Hepatocyte (in vitro differentiated cells): ENCODE results near the gene MAGEB16.

Experiments used
- EZH2 ChIP-seq: fragments of 200-600 bp; sonication (generic); IDR thresholded peaks from 2 replicates; pipeline ENCODE4 v1.6.1; 2016; ENCODE audit warnings: antibody characterized with exemption, mild to moderate bottlenecking, borderline replicate concordance
- EZH2phosphoT487 ChIP-seq: fragments of 200-600 bp; sonication (generic); IDR thresholded peaks from one replicate; pipeline ENCODE4 v1.6.1; 2018; ENCODE audit warnings: antibody characterized with exemption, mild to moderate bottlenecking, low read depth, moderate library complexity; ENCODE audit not compliant: unreplicated experiment, severe bottlenecking
- TF ChIP-seq, protein P1 (sequence below): fragments of 200-600 bp; sonication (generic); IDR thresholded peaks from 2 replicates; pipeline ENCODE4 v1.5.1; 2016; ENCODE audit warnings: antibody characterized with exemption, mild to moderate bottlenecking; ENCODE audit not compliant: poor library complexity

DNA sequence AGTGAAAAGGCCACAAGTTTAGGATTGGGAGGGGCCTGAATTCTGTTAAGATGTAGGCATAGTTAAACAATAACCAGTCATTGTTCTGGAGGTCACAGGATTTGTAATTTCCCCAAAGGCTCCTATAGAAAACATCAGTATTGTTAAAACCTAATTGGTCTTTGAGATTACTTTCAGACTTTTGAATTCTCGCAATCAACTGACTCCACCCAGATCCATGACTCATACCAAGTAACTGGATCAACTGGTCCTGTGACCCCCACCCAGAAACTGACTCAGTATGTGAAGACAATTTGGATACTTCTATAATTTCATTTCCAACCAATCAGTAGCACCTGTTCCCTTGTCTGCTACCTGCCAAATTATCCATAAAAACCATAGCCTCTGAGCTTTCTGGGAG lies 28.4 kb downstream of the MAGEB16 start:
- TF ChIP-seq, protein P1, sequence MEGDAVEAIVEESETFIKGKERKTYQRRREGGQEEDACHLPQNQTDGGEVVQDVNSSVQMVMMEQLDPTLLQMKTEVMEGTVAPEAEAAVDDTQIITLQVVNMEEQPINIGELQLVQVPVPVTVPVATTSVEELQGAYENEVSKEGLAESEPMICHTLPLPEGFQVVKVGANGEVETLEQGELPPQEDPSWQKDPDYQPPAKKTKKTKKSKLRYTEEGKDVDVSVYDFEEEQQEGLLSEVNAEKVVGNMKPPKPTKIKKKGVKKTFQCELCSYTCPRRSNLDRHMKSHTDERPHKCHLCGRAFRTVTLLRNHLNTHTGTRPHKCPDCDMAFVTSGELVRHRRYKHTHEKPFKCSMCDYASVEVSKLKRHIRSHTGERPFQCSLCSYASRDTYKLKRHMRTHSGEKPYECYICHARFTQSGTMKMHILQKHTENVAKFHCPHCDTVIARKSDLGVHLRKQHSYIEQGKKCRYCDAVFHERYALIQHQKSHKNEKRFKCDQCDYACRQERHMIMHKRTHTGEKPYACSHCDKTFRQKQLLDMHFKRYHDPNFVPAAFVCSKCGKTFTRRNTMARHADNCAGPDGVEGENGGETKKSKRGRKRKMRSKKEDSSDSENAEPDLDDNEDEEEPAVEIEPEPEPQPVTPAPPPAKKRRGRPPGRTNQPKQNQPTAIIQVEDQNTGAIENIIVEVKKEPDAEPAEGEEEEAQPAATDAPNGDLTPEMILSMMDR: no peak
- no peak for TF ChIP-seq EZH2
- TF ChIP-seq EZH2phosphoT487: no peak
